ENCODE measurements around the gene BEND7.

Gene BEND7

DNA sequence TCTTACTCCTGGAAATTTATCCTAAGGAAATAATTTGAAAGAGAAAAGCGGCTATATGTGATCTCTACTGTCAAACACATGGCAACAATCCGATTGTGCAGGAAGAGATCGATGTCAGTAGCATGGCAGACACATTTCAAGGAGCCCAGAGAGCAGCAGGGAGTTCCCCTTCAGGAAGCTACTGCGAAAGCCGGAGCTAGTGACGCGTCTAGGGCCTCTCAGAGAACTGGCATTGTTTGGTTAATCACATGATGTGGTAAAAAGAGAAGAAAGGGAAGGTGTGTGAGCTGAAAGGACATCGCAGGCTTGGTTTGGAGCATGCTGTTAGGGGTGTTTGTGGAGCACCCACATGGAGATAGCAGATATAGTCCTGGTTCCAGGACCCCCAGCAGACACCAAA is 74.9 kb downstream of the BEND7 start:
- TF ChIP-seq, protein P1, sequence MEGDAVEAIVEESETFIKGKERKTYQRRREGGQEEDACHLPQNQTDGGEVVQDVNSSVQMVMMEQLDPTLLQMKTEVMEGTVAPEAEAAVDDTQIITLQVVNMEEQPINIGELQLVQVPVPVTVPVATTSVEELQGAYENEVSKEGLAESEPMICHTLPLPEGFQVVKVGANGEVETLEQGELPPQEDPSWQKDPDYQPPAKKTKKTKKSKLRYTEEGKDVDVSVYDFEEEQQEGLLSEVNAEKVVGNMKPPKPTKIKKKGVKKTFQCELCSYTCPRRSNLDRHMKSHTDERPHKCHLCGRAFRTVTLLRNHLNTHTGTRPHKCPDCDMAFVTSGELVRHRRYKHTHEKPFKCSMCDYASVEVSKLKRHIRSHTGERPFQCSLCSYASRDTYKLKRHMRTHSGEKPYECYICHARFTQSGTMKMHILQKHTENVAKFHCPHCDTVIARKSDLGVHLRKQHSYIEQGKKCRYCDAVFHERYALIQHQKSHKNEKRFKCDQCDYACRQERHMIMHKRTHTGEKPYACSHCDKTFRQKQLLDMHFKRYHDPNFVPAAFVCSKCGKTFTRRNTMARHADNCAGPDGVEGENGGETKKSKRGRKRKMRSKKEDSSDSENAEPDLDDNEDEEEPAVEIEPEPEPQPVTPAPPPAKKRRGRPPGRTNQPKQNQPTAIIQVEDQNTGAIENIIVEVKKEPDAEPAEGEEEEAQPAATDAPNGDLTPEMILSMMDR (IDR thresholded peaks at IDR 0.05; ENCODE audit: unreplicated experiment in 3 of 3), result no peak
- Mint-ChIP-seq H3K9me3 (no peaks in the 10 kb centered on the region), H3K4me3 (no peak overlapping the region), H3K27ac (no peak overlapping the region), H3K36me3 (ENCODE audit: low read depth) (no peaks in the 10 kb centered on the region), H3K27me3 (ENCODE audit: low read depth) (peaks cover 11% of the 10 kb centered on the region), H3K4me1 (no peaks in the 10 kb centered on the region)

DNA sequence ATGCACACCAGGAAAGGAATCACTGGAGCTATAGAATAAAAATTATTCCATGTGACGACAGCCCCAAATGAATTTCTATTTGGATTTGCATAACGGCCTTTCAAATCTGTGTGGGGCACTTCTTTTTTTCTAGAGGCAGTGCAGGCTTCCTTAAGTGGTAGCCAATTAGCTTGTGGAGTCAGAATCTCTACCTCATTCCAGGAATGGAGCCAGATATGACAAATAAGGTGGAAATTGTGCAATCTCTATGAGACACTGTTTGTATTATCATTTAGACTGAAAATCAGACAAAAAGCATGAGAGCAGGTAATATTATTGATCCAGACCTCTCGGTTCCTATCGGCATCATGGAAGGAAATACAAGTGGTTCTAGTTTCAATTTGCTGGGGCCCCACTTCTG is 78.7 kb downstream of the BEND7 start:
- Mint-ChIP-seq H3K9me3 (no peaks in the 10 kb centered on the region), H3K36me3 (ENCODE audit: low read depth) (peaks cover 25% of the 10 kb centered on the region), H3K27me3 (ENCODE audit: low read depth) (peaks cover 6% of the 10 kb centered on the region), H3K4me1 (no peaks in the 10 kb centered on the region), H3K4me3 (no peak overlapping the region), H3K27ac (no peak overlapping the region)
- TF ChIP-seq, protein P1 (IDR thresholded peaks at IDR 0.05; ENCODE audit: unreplicated experiment in 3 of 3), result no peak

DNA sequence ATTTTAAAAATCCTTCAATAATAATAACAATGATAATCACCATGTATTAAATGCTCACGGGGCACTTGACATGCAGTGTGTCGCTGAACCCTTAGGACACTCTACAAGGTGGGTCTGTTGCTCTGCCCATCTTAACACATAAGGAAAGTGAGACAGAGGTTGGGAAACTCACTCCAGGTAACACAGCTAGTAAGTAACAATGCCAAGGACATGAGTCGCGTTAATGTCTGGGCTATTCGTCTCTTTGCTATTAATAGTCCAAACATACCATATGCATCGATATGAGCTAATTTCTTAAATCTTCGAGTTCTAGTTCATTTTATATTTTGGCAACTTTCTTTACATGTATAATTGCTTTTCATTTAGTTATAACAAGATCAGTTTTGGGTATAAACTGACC is 79.5 kb downstream of the BEND7 start:
- H3K4me1 Mint-ChIP-seq, result no peaks in the 10 kb centered on the region
- H3K27me3 Mint-ChIP-seq (ENCODE audit: low read depth), result peaks cover 3% of the 10 kb centered on the region
- TF ChIP-seq, protein P1 (IDR thresholded peaks at IDR 0.05; ENCODE audit: unreplicated experiment in 3 of 3), result no peak
- no peaks in the 10 kb centered on the region for H3K9me3 Mint-ChIP-seq
- H3K27ac Mint-ChIP-seq, result no peak overlapping the region
- no peak overlapping the region for H3K4me3 Mint-ChIP-seq
- H3K36me3 Mint-ChIP-seq (ENCODE audit: low read depth), result peaks cover 26% of the 10 kb centered on the region

DNA sequence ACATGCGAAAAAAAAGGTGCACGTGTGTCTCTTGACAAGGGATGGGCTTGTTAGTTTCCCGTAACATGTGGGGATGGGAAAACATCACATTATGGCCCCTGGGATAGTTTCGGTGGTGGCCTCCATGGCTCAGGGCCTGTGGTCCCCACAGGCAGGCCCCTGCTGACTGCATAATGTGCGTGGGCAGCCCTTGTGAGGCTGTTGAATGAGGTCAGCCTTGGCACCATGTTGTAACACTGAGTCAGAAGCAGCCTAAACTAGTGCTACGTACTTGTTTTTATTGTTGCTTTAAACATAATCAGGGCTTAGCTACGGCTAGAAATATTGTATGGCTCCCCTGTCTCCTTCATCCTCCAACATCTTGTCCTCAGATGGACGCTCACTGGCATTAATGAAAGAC is 80.6 kb downstream of the BEND7 start:
- H3K4me3 Mint-ChIP-seq, result no peak overlapping the region
- peaks cover 26% of the 10 kb centered on the region for H3K36me3 Mint-ChIP-seq (ENCODE audit: low read depth)
- H3K9me3 Mint-ChIP-seq, result no peaks in the 10 kb centered on the region
- TF ChIP-seq, protein P1 (IDR thresholded peaks at IDR 0.05; ENCODE audit: unreplicated experiment in 3 of 3), result no peak
- H3K27ac Mint-ChIP-seq, result no peak overlapping the region
- H3K4me1 Mint-ChIP-seq, result no peaks in the 10 kb centered on the region
- H3K27me3 Mint-ChIP-seq (ENCODE audit: low read depth), result peaks cover 3% of the 10 kb centered on the region

DNA sequence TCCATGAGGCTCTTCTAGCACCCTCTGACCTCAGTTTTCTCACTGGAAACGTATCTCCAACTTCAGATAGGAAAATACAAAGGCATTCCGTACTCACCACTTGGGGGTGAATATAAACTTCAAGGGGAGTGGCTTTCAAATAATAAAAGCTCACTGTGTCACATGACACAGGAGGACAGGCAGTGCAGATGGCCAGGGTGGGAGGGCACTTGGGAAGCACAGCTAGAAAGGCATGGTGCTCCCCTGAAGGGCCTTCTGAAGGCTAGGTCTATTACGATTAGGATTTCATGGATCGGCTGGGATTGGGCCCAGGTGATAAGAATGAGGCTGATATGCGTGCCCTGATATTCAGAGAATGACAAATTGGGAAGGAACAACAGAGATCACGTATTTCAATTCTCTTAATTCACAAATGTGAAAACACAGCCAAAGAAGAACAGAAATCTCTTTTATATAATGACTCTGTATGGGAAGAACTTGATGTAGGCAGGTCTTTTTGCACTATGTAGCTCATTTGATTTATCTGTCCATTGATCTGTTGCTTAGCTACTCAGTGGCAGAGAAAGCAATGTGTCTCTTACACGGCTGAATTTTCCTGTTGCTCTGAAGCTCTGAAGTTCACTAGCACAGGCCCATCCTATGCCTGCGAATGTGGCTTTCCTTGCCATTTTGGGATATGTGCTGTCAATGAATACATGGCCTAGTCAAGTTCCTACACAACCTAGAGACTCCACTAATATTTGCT is 83.0 kb downstream of the BEND7 start:
- H3K4me3 Mint-ChIP-seq, result no peak overlapping the region
- H3K27me3 Mint-ChIP-seq (ENCODE audit: low read depth), result peaks cover 11% of the 10 kb centered on the region
- no peaks in the 10 kb centered on the region for H3K9me3 Mint-ChIP-seq
- no peak overlapping the region for H3K27ac Mint-ChIP-seq
- H3K4me1 Mint-ChIP-seq, result peaks cover 1% of the 10 kb centered on the region
- TF ChIP-seq, protein P1 (IDR thresholded peaks at IDR 0.05; ENCODE audit: unreplicated experiment in 3 of 3), result no peak
- peaks cover 26% of the 10 kb centered on the region for H3K36me3 Mint-ChIP-seq (ENCODE audit: low read depth)

DNA sequence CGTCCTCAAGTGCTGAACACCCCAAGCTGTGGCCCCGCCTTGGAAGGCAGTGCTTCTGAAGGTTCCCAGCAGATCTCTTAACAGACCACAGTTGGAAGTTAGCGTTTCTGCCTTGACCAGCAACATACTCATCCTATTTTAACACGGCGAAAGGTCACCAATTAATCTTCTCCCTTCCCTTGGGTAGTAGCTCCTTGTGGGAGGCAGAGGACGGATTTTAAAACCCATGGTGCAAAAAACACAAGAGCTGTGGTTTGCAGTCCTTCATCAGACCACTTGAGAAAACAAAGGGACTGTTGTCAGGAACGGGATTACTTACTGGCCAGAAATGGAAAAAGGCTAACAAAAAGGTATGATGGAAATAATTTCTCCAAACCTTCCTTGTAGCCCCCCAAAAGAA is 87.3 kb downstream of the BEND7 start:
- Mint-ChIP-seq H3K4me3 (no peak overlapping the region), H3K9me3 (no peaks in the 10 kb centered on the region), H3K4me1 (peaks cover 17% of the 10 kb centered on the region), H3K36me3 (ENCODE audit: low read depth) (peaks cover 14% of the 10 kb centered on the region), H3K27ac (no peak overlapping the region), H3K27me3 (ENCODE audit: low read depth) (peaks cover 37% of the 10 kb centered on the region)
- TF ChIP-seq, protein P1 (IDR thresholded peaks at IDR 0.05; ENCODE audit: unreplicated experiment in 3 of 3), result no peak

Data from nephron (organoid).